ENCODE measurements around the gene APBA3.
"Not testable (repeated sequence)": the region's sequence is repeated elsewhere in the genome, so short reads cannot be mapped to it uniquely, and the experiment has no call there.

The APBA3 gene

GRCh38 chr19:3771000-3771905 lies 9.8 kb upstream of the APBA3 start:
- Histone ChIP-seq H3K27ac (ENCODE audit: low read depth, low read length) (no peak overlapping the region), H3K9me3 (ENCODE audit: control insufficient read depth in 1 of 2, low read length in 2 of 2) (no peaks in the 10 kb centered on the region), H3K4me1 (ENCODE audit: control insufficient read depth in 1 of 2, insufficient read depth in 2 of 2, low read length in 2 of 2) (no peaks in the 10 kb centered on the region), H3K9ac (ENCODE audit: low read depth in 1 of 2, low read length in 2 of 2) (no peak overlapping the region), H3K36me3 (ENCODE audit: control insufficient read depth in 1 of 2, insufficient read depth in 2 of 2, low read length in 2 of 2) (peaks cover 14 to 24% of the 10 kb centered on the region in 2 donors), H3K27me3 (ENCODE audit: control insufficient read depth in 1 of 2, insufficient read depth in 2 of 2, low read length in 2 of 2) (no peaks in the 10 kb centered on the region), H3K4me3 (ENCODE audit: low read depth in 1 of 2, low read length in 2 of 2) (no peak overlapping the region)

- Histone ChIP-seq H3K4me1 (ENCODE audit: control insufficient read depth in 1 of 2, insufficient read depth in 2 of 2, low read length in 2 of 2) (no peaks in the 10 kb centered on the region), H3K9me3 (ENCODE audit: control insufficient read depth in 1 of 2, low read length in 2 of 2) (no peaks in the 10 kb centered on the region), H3K36me3 (ENCODE audit: control insufficient read depth in 1 of 2, insufficient read depth in 2 of 2, low read length in 2 of 2) (peaks cover 15 to 25% of the 10 kb centered on the region in 2 donors), H3K27ac (ENCODE audit: low read depth, low read length) (no peak overlapping the region), H3K4me3 (ENCODE audit: low read depth in 1 of 2, low read length in 2 of 2) (no peak overlapping the region), H3K27me3 (ENCODE audit: control insufficient read depth in 1 of 2, insufficient read depth in 2 of 2, low read length in 2 of 2) (no peaks in the 10 kb centered on the region), H3K9ac (ENCODE audit: low read depth in 1 of 2, low read length in 2 of 2) (no peak overlapping the region)
These were observed 8.9 kb upstream of the APBA3 start for GRCh38 chr19:3770136-3770999.

- Histone ChIP-seq H3K36me3 (ENCODE audit: control insufficient read depth in 1 of 2, insufficient read depth in 2 of 2, low read length in 2 of 2) (peaks cover 18 to 30% of the 10 kb centered on the region in 2 donors), H3K4me3 (ENCODE audit: low read depth in 1 of 2, low read length in 2 of 2) (no peak overlapping the region), H3K27me3 (ENCODE audit: control insufficient read depth in 1 of 2, insufficient read depth in 2 of 2, low read length in 2 of 2) (no peaks in the 10 kb centered on the region), H3K9ac (ENCODE audit: low read depth in 1 of 2, low read length in 2 of 2) (no peak overlapping the region), H3K4me1 (ENCODE audit: control insufficient read depth in 1 of 2, insufficient read depth in 2 of 2, low read length in 2 of 2) (no peaks in the 10 kb centered on the region), H3K9me3 (ENCODE audit: control insufficient read depth in 1 of 2, low read length in 2 of 2) (no peaks in the 10 kb centered on the region), H3K27ac (ENCODE audit: low read depth, low read length) (no peak overlapping the region)
These were observed 8.0 kb upstream of the APBA3 start for GRCh38 chr19:3769494-3769893.

GRCh38 chr19:3768748-3769099 lies 7.2 kb upstream of the APBA3 start:
- H3K9ac ChIP-seq (ENCODE audit: low read depth in 1 of 2, low read length in 2 of 2) = no peak overlapping the region
- no peaks in the 10 kb centered on the region for H3K27me3 ChIP-seq (ENCODE audit: control insufficient read depth in 1 of 2, insufficient read depth in 2 of 2, low read length in 2 of 2)
- H3K4me3 ChIP-seq (ENCODE audit: low read depth in 1 of 2, low read length in 2 of 2) = no peak overlapping the region
- peaks cover 18 to 30% of the 10 kb centered on the region in 2 donors for H3K36me3 ChIP-seq (ENCODE audit: control insufficient read depth in 1 of 2, insufficient read depth in 2 of 2, low read length in 2 of 2)
- no peaks in the 10 kb centered on the region for H3K4me1 ChIP-seq (ENCODE audit: control insufficient read depth in 1 of 2, insufficient read depth in 2 of 2, low read length in 2 of 2)
- H3K27ac ChIP-seq (ENCODE audit: low read depth, low read length) = no peak overlapping the region
- no peaks in the 10 kb centered on the region for H3K9me3 ChIP-seq (ENCODE audit: control insufficient read depth in 1 of 2, low read length in 2 of 2)

GRCh38 chr19:3768015-3768747 lies 6.7 kb upstream of the APBA3 start:
- no peak overlapping the region for H3K27ac ChIP-seq (ENCODE audit: low read depth, low read length)
- H3K4me3 ChIP-seq (ENCODE audit: low read depth in 1 of 2, low read length in 2 of 2) = no peak overlapping the region
- H3K27me3 ChIP-seq (ENCODE audit: control insufficient read depth in 1 of 2, insufficient read depth in 2 of 2, low read length in 2 of 2) = no peaks in the 10 kb centered on the region
- H3K9ac ChIP-seq (ENCODE audit: low read depth in 1 of 2, low read length in 2 of 2) = no peak overlapping the region
- peaks cover 18 to 30% of the 10 kb centered on the region in 2 donors for H3K36me3 ChIP-seq (ENCODE audit: control insufficient read depth in 1 of 2, insufficient read depth in 2 of 2, low read length in 2 of 2)
- peaks cover 0 to 4% of the 10 kb centered on the region in 2 donors for H3K4me1 ChIP-seq (ENCODE audit: control insufficient read depth in 1 of 2, insufficient read depth in 2 of 2, low read length in 2 of 2)
- no peaks in the 10 kb centered on the region for H3K9me3 ChIP-seq (ENCODE audit: control insufficient read depth in 1 of 2, low read length in 2 of 2)

- Histone ChIP-seq H3K4me1 (ENCODE audit: control insufficient read depth in 1 of 2, insufficient read depth in 2 of 2, low read length in 2 of 2) (peaks cover 0 to 6% of the 10 kb centered on the region in 2 donors), H3K9ac (ENCODE audit: low read depth in 1 of 2, low read length in 2 of 2) (no peak overlapping the region), H3K4me3 (ENCODE audit: low read depth in 1 of 2, low read length in 2 of 2) (no peak overlapping the region), H3K36me3 (ENCODE audit: control insufficient read depth in 1 of 2, insufficient read depth in 2 of 2, low read length in 2 of 2) (peaks cover 18 to 30% of the 10 kb centered on the region in 2 donors), H3K27me3 (ENCODE audit: control insufficient read depth in 1 of 2, insufficient read depth in 2 of 2, low read length in 2 of 2) (no peaks in the 10 kb centered on the region), H3K9me3 (ENCODE audit: control insufficient read depth in 1 of 2, low read length in 2 of 2) (no peaks in the 10 kb centered on the region), H3K27ac (ENCODE audit: low read depth, low read length) (no peak overlapping the region)
These were observed 5.6 kb upstream of the APBA3 start for GRCh38 chr19:3767050-3767449.

- H3K4me1 ChIP-seq (ENCODE audit: control insufficient read depth in 1 of 2, insufficient read depth in 2 of 2, low read length in 2 of 2) = peaks cover 3 to 10% of the 10 kb centered on the region in 2 donors
- H3K27ac ChIP-seq (ENCODE audit: low read depth, low read length) = no peak overlapping the region
- H3K4me3 ChIP-seq (ENCODE audit: low read depth in 1 of 2, low read length in 2 of 2) = no peak overlapping the region
- H3K9ac ChIP-seq (ENCODE audit: low read depth in 1 of 2, low read length in 2 of 2) = no peak overlapping the region
- H3K9me3 ChIP-seq (ENCODE audit: control insufficient read depth in 1 of 2, low read length in 2 of 2) = no peaks in the 10 kb centered on the region
- no peaks in the 10 kb centered on the region for H3K27me3 ChIP-seq (ENCODE audit: control insufficient read depth in 1 of 2, insufficient read depth in 2 of 2, low read length in 2 of 2)
- peaks cover 18 to 30% of the 10 kb centered on the region in 2 donors for H3K36me3 ChIP-seq (ENCODE audit: control insufficient read depth in 1 of 2, insufficient read depth in 2 of 2, low read length in 2 of 2)
These were observed 5.0 kb upstream of the APBA3 start for GRCh38 chr19:3766520-3766919.

GRCh38 chr19:3765757-3766156 lies 4.3 kb upstream of the APBA3 start:
- H3K36me3 ChIP-seq (ENCODE audit: control insufficient read depth in 1 of 2, insufficient read depth in 2 of 2, low read length in 2 of 2) = peaks cover 18 to 30% of the 10 kb centered on the region in 2 donors
- H3K9me3 ChIP-seq (ENCODE audit: control insufficient read depth in 1 of 2, low read length in 2 of 2); H3K27me3 ChIP-seq (ENCODE audit: control insufficient read depth in 1 of 2, insufficient read depth in 2 of 2, low read length in 2 of 2); H3K9ac ChIP-seq (ENCODE audit: low read depth in 1 of 2, low read length in 2 of 2); H3K4me3 ChIP-seq (ENCODE audit: low read depth in 1 of 2, low read length in 2 of 2); H3K27ac ChIP-seq (ENCODE audit: low read depth, low read length): not testable (repeated sequence)
- H3K4me1 ChIP-seq (ENCODE audit: control insufficient read depth in 1 of 2, insufficient read depth in 2 of 2, low read length in 2 of 2) = peaks cover 5 to 14% of the 10 kb centered on the region in 2 donors

- no peak overlapping the region for H3K27ac ChIP-seq (ENCODE audit: low read depth, low read length)
- H3K9ac ChIP-seq (ENCODE audit: low read depth in 1 of 2, low read length in 2 of 2) = no peak overlapping the region
- H3K36me3 ChIP-seq (ENCODE audit: control insufficient read depth in 1 of 2, insufficient read depth in 2 of 2, low read length in 2 of 2) = peaks cover 18 to 30% of the 10 kb centered on the region in 2 donors
- H3K4me1 ChIP-seq (ENCODE audit: control insufficient read depth in 1 of 2, insufficient read depth in 2 of 2, low read length in 2 of 2) = peaks cover 7 to 18% of the 10 kb centered on the region in 2 donors
- no peaks in the 10 kb centered on the region for H3K27me3 ChIP-seq (ENCODE audit: control insufficient read depth in 1 of 2, insufficient read depth in 2 of 2, low read length in 2 of 2)
- H3K9me3 ChIP-seq (ENCODE audit: control insufficient read depth in 1 of 2, low read length in 2 of 2) = no peaks in the 10 kb centered on the region
- H3K4me3 ChIP-seq (ENCODE audit: low read depth in 1 of 2, low read length in 2 of 2) = no peak overlapping the region
These were observed 3.6 kb upstream of the APBA3 start for GRCh38 chr19:3765121-3765520.

Measured in duodenal mucosa (tissue), 2 donors.